Mesenchymal stem cell (in vitro differentiated cells and primary cell): Measurements from ENCODE around the gene GOLPH3L.
"Not testable (repeated sequence)": the region's sequence is repeated elsewhere in the genome, so short reads cannot be mapped to it uniquely, and the experiment has no call there.

Experiments
- DNase-seq: peaks from one replicate; pipeline ENCODE4 v3.0.0-alpha.2; 2013
- H2AFZ ChIP-seq: one replicate; pipeline ENCODE4 v1.6.1; 2013; ENCODE audit warnings: low read depth, mild to moderate bottlenecking, control low read depth, inconsistent platforms, low read length, moderate library complexity
- H2AK5ac ChIP-seq: 2 replicates; pipeline ENCODE4 v1.6.1; 2013; ENCODE audit warnings: low read length, moderate library complexity, mild to moderate bottlenecking, inconsistent platforms; ENCODE audit not compliant: severe bottlenecking
- H2BK120ac ChIP-seq: one replicate; pipeline ENCODE4 v1.6.1; 2013; ENCODE audit warnings: low read depth, mild to moderate bottlenecking, inconsistent platforms, low read length, moderate library complexity
- H2BK12ac ChIP-seq, 2 experiments: one replicate each; pipeline ENCODE4 v1.6.1; 2013; ENCODE audit warnings: inconsistent platforms in 2 of 2, low read length in 2 of 2, mild to moderate bottlenecking in 2 of 2, moderate library complexity in 2 of 2, control low read depth in 1 of 2
- H2BK15ac ChIP-seq: one replicate; pipeline ENCODE4 v1.6.1; 2013; ENCODE audit warnings: mild to moderate bottlenecking, low read depth, inconsistent platforms; ENCODE audit not compliant: poor library complexity, severe bottlenecking
- H2BK5ac ChIP-seq: 2 replicates; pipeline ENCODE4 v1.6.1; 2013; ENCODE audit warnings: low read depth, mild to moderate bottlenecking, low read length, control low read depth, inconsistent platforms; ENCODE audit not compliant: poor library complexity, severe bottlenecking
- H3K14ac ChIP-seq, 2 experiments: one replicate each; pipeline ENCODE4 v1.6.1; 2013; ENCODE audit warnings: inconsistent platforms in 2 of 2, low read length in 2 of 2, control low read depth in 1 of 2, mild to moderate bottlenecking in 1 of 2, moderate library complexity in 1 of 2
- H3K18ac ChIP-seq, 2 experiments: one replicate each; pipeline ENCODE4 v1.6.1; 2013; ENCODE audit warnings: inconsistent platforms in 2 of 2, low read length in 2 of 2, control low read depth in 1 of 2, low read depth in 1 of 2, mild to moderate bottlenecking in 1 of 2
- H3K23ac ChIP-seq, 2 experiments: one replicate each; pipeline ENCODE4 v1.6.1; 2013; ENCODE audit warnings: inconsistent platforms in 2 of 2, low read length in 2 of 2, mild to moderate bottlenecking in 2 of 2, moderate library complexity in 2 of 2, control low read depth in 1 of 2
- H3K27ac ChIP-seq: 2 replicates; pipeline ENCODE4 v1.5.1; 2013; ENCODE audit warnings: mild to moderate bottlenecking, moderate library complexity, low read length, control low read depth, inconsistent platforms; ENCODE audit not compliant: poor library complexity, severe bottlenecking
- H3K27me3 ChIP-seq, 2 experiments: 2 replicates each; pipeline versions ENCODE4 v1.6.1 to v1.7.0; 2013; ENCODE audit warnings: low read length in 2 of 2, mild to moderate bottlenecking in 2 of 2, moderate library complexity in 2 of 2, control low read depth in 1 of 2, inconsistent platforms in 1 of 2; ENCODE audit not compliant: control insufficient read depth in 1 of 2, insufficient read depth in 1 of 2
- H3K36me3 ChIP-seq, 2 experiments: 2 replicates each; pipeline versions ENCODE4 v1.6.1 to v1.7.0; 2013; ENCODE audit warnings: low read length in 2 of 2, control low read depth in 1 of 2, inconsistent platforms in 1 of 2, low read depth in 1 of 2, mild to moderate bottlenecking in 1 of 2; ENCODE audit not compliant: insufficient read depth in 2 of 2, control insufficient read depth in 1 of 2
- H3K4ac ChIP-seq, 2 experiments: one replicate each; pipeline ENCODE4 v1.6.1; 2013; ENCODE audit warnings: inconsistent platforms in 2 of 2, low read length in 2 of 2, mild to moderate bottlenecking in 2 of 2, moderate library complexity in 2 of 2, control low read depth in 1 of 2, low read depth in 1 of 2
- H3K4me1 ChIP-seq: 2 replicates; pipeline ENCODE4 v1.6.1; 2013; ENCODE audit warnings: low read depth, low read length, control low read depth; ENCODE audit not compliant: control insufficient read depth, insufficient read depth
- H3K4me2 ChIP-seq: 2 replicates; pipeline ENCODE4 v1.6.1; 2013; ENCODE audit warnings: low read length, mild to moderate bottlenecking, inconsistent platforms; ENCODE audit not compliant: poor library complexity, severe bottlenecking
- H3K4me3 ChIP-seq, 2 experiments: 2 replicates each; pipeline versions ENCODE4 v1.5.1 to v1.7.0; 2013; ENCODE audit warnings: low read length in 2 of 2, mild to moderate bottlenecking in 2 of 2, control low read depth in 1 of 2, low read depth in 1 of 2; ENCODE audit not compliant: insufficient read depth in 1 of 2
- H3K79me1 ChIP-seq: replicated peaks from 2 replicates; pipeline ENCODE4 v1.6.1; 2013; ENCODE audit warnings: mild to moderate bottlenecking, control low read depth, low read length, inconsistent platforms; ENCODE audit not compliant: poor library complexity, severe bottlenecking
- H3K9ac ChIP-seq: 2 replicates; pipeline ENCODE4 v1.7.0; 2013; ENCODE audit warnings: mild to moderate bottlenecking, low read length, moderate library complexity
- H3K9me3 ChIP-seq: 2 replicates; pipeline ENCODE4 v1.7.0; 2013; ENCODE audit warnings: mild to moderate bottlenecking, low read length; ENCODE audit not compliant: control insufficient read depth
- H4K8ac ChIP-seq: one replicate; pipeline ENCODE4 v1.6.1; 2013; ENCODE audit warnings: inconsistent platforms, mild to moderate bottlenecking, low read length, moderate library complexity
- H4K91ac ChIP-seq: one replicate; pipeline ENCODE4 v1.6.1; 2013; ENCODE audit warnings: mild to moderate bottlenecking, low read length, inconsistent platforms
- WGBS: methylation state at CpG from one replicate; pipeline ENCODE4 v1.1.7; 2013; ENCODE audit warnings: mixed read lengths; 5-methylcytosine and 5-hydroxymethylcytosine counted together

Gene GOLPH3L

GRCh38 chr1:150624134-150624533 is 72.8 kb downstream of the GOLPH3L start:
- H3K23ac ChIP-seq, H2AK5ac ChIP-seq, H3K4ac ChIP-seq, H3K27ac ChIP-seq, H3K9me3 ChIP-seq, H2BK15ac ChIP-seq, H4K91ac ChIP-seq, H2BK5ac ChIP-seq, DNase-seq, H3K4me1 ChIP-seq, H3K4me3 ChIP-seq, H2AFZ ChIP-seq, H3K27me3 ChIP-seq, H2BK12ac ChIP-seq, H3K4me2 ChIP-seq, H4K8ac ChIP-seq, H3K18ac ChIP-seq, H3K14ac ChIP-seq, H2BK120ac ChIP-seq: not testable (repeated sequence)
- WGBS: no CpG with 5 or more reads among the region's 1 CpG
- H3K36me3 ChIP-seq: peaks cover 25 to 66% of the 10 kb centered on the region in 2 experiments
- peaks cover 20% of the 10 kb centered on the region for H3K79me1 ChIP-seq
- peak overlapping the region; percentile 27 for H3K9ac ChIP-seq

DNA sequence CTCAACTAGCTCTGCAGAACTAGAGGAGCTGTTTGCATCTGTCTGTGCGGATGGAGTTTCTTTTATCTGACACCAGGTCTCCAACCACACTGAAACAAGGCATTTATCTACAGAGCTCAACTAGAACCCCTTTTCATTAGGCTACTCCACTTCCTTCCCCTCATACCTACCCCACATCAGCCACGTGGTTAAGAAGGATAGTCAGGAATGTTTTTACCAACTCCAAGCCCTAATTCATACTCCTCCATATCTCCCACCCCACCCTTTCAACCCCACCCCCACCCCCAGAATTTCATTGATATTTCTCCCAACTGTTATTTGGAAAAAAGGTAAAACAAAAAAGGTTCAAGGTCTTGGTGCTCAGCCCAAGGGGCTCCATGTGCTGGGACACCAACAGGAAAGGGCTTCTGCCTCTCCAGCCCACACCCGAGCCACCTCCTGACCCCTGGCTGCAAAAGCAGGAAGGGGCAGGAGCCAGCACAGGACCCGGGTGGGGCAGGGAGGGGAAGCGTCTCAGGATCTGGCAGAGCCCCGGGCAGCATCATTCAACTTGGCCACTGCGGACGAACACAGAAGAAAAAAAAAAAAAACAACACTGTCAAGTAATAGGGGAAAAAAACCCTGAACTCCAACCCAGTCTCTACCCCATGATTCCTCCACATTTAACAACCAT is 74.5 kb downstream of the GOLPH3L start:
- no peak overlapping the region for H3K4me2 ChIP-seq
- peak overlapping the region; percentile 82 for H3K9ac ChIP-seq
- H3K9me3 ChIP-seq: no peaks in the 10 kb centered on the region
- H2AK5ac ChIP-seq: no peak overlapping the region
- H3K36me3 ChIP-seq: peaks cover 34 to 67% of the 10 kb centered on the region in 2 experiments
- no peak overlapping the region for H2BK12ac ChIP-seq
- peaks cover 2% of the 10 kb centered on the region for H3K4me1 ChIP-seq
- no peak overlapping the region for H2AFZ ChIP-seq
- no peak for DNase-seq
- no peaks in the 10 kb centered on the region for H3K27me3 ChIP-seq
- no peak overlapping the region for H3K23ac ChIP-seq
- no peak overlapping the region for H2BK15ac ChIP-seq
- peak overlapping the region; percentile 80 for H4K91ac ChIP-seq
- H4K8ac ChIP-seq: no peak overlapping the region
- H3K79me1 ChIP-seq: peaks cover 20% of the 10 kb centered on the region
- H3K18ac ChIP-seq: no peak overlapping the region
- H3K4me3 ChIP-seq: no peak overlapping the region
- H3K27ac ChIP-seq: no peak overlapping the region
- no peak overlapping the region for H2BK5ac ChIP-seq
- no peak overlapping the region for H3K4ac ChIP-seq
- H3K14ac ChIP-seq: no peak overlapping the region
- WGBS: 74% methylated on average over 8 of the region's 8 CpGs
- peak overlapping the region; percentile 5 for H2BK120ac ChIP-seq

DNA sequence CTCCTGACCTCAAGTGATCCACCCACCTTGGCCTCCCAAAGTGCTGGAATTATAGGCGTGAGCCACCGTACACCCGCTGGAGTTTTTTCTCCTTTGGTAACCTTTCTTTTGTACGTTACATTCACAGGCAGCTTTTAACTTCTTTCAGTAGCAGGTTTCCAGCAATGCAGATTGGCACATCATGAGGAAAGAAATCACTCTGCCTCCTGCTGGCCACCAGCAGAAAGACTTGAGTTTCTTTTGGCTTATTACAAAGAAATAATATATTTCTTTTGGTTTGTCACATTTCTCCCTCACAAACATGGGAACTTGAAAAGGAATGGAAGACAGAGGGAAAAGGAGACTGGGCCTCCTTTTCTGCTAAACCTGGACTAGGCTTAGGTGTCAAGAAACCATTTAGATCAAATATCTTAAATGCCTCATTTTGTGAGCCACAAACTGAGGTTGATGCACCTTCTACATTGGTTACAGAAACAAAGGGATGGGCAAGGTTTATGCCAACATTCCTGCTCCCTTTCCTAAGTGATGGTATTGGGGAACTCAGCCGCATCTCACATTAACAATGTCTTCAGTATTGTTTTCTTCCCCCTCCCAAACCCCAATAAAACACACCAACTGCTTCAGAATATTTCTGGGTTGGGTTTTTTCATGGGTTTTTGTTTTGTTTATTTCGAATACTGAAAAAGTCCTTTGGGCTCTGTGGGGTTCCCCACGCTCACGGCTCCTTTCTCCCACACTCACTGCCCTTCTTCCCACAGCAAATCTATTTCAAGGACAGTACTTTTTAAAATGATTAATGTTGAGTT is 75.3 kb downstream of the GOLPH3L start:
- H3K9ac ChIP-seq: peak overlapping the region; percentile 82
- 73% methylated on average over 5 of the region's 8 CpGs for WGBS
- no peak overlapping the region for H3K4me2 ChIP-seq
- H2AFZ ChIP-seq: no peak overlapping the region
- no peak overlapping the region for H3K23ac ChIP-seq
- H3K9me3 ChIP-seq: no peaks in the 10 kb centered on the region
- H3K36me3 ChIP-seq: peaks cover 36 to 67% of the 10 kb centered on the region in 2 experiments
- H3K27ac ChIP-seq: no peak overlapping the region
- H4K91ac ChIP-seq: no peak overlapping the region
- H4K8ac ChIP-seq: no peak overlapping the region
- peaks cover 2% of the 10 kb centered on the region for H3K4me1 ChIP-seq
- H3K27me3 ChIP-seq: no peaks in the 10 kb centered on the region
- no peak overlapping the region for H3K18ac ChIP-seq
- no peak overlapping the region for H2AK5ac ChIP-seq
- no peak overlapping the region for H2BK5ac ChIP-seq
- no peak overlapping the region for H2BK12ac ChIP-seq
- no peak overlapping the region for H2BK15ac ChIP-seq
- H2BK120ac ChIP-seq: no peak overlapping the region
- H3K4ac ChIP-seq: no peak overlapping the region
- no peak overlapping the region for H3K14ac ChIP-seq
- peak overlapping the region in 1 of 2 experiments; percentile 27 for H3K4me3 ChIP-seq
- peak; percentile 74 for DNase-seq
- peaks cover 17% of the 10 kb centered on the region for H3K79me1 ChIP-seq

GRCh38 chr1:150620919-150621318 is 76.0 kb downstream of the GOLPH3L start:
- Histone ChIP-seq H3K27me3 (no peaks in the 10 kb centered on the region), H4K8ac (no peak overlapping the region), H2AFZ (no peak overlapping the region), H3K36me3 (peaks cover 29 to 68% of the 10 kb centered on the region in 2 experiments), H2BK15ac (no peak overlapping the region), H3K23ac (no peak overlapping the region), H3K79me1 (peaks cover 12% of the 10 kb centered on the region), H2BK120ac (no peak overlapping the region), H2BK12ac (no peak overlapping the region), H3K9me3 (no peaks in the 10 kb centered on the region), H3K27ac (no peak overlapping the region), H2AK5ac (peak overlapping the region; percentile 79), H3K4me1 (peaks cover 2% of the 10 kb centered on the region), H3K4me3 (peak overlapping the region in 1 of 2 experiments; percentile 53), H3K4ac (no peak overlapping the region), H2BK5ac (no peak overlapping the region), H3K14ac (no peak overlapping the region), H3K9ac (peak overlapping the region; percentile 82), H3K4me2 (no peak overlapping the region), H3K18ac (no peak overlapping the region), H4K91ac (no peak overlapping the region)
- WGBS: 94% methylated on average over 2 of the region's 2 CpGs
- DNase-seq: no peak
